ENCODE measurements around the gene SORCS2.

DNA sequence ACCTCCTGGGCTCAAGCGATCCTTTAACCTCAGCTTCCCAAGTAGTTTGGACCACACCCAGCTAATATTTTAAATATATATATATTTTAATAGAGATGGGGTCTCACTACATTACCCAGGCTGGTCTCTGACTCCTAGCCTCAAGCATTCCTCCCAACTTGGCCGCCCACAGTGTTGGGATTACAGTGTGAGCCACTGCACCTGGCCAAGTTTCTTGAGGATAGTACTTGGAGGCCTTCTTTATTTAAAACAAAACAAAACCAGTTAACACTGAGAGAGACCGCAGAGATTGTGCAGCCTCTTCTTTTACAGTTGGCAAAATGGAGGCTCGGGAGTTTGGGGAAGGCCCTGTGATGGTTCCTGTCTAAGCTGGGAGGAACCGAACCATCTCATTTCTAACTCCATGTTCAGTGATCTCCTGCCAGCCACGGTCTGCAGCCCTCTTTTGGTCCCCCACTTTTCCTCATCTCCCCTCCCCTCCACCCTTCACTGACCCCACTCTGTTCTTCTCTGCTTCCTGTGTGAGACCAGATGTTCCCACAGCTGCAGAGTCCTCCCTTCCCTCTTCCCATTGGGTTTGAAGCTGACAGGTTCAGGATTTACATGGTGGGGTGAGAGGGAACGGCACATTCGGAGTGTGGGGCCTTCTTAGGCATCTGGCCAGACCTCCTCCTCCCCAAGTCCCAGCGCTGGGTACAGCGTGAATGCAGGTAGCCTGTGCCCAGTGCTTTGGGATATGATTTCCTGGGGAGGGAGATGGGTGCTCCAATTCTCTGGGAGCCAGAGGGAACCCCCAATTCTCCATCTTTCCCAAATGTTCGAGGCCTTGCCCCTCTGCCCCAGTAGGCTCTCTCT, 1.4 kb upstream of the SORCS2 start:
- no peak for TF ChIP-seq POLR2A (IDR thresholded peaks at IDR 0.05)
- TF ChIP-seq, protein P1, sequence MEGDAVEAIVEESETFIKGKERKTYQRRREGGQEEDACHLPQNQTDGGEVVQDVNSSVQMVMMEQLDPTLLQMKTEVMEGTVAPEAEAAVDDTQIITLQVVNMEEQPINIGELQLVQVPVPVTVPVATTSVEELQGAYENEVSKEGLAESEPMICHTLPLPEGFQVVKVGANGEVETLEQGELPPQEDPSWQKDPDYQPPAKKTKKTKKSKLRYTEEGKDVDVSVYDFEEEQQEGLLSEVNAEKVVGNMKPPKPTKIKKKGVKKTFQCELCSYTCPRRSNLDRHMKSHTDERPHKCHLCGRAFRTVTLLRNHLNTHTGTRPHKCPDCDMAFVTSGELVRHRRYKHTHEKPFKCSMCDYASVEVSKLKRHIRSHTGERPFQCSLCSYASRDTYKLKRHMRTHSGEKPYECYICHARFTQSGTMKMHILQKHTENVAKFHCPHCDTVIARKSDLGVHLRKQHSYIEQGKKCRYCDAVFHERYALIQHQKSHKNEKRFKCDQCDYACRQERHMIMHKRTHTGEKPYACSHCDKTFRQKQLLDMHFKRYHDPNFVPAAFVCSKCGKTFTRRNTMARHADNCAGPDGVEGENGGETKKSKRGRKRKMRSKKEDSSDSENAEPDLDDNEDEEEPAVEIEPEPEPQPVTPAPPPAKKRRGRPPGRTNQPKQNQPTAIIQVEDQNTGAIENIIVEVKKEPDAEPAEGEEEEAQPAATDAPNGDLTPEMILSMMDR (IDR thresholded peaks at IDR 0.05): no peak

All from prostate gland (tissue), 2 donors.